Measurements from ENCODE around the gene GRK4.

Gene GRK4

GRCh38 chr4:2991243-2991642 is 27.9 kb downstream of the GRK4 start:
- no peak overlapping the region for H3K4me3 ChIP-seq (ENCODE audit: low read depth, low read length)
- CTCF ChIA-PET: interaction anchor here (1.3 to 4.4 kb wide), 2 partner anchors 10 to 14 kb away, joined by 4 to 27 read pairs; no protein-coding TSS in a partner anchor
- POLR2A ChIA-PET: no interaction called here

GRCh38 chr4:2994917-2995316 is 31.5 kb downstream of the GRK4 start:
- no peak overlapping the region for H3K4me3 ChIP-seq (ENCODE audit: low read depth, low read length)
- DNase-seq (ENCODE audit: low read depth, low spot score): no peak
- ChIA-PET CTCF (interaction anchor here (3.2 kb wide), 1 partner anchor 17 kb away, joined by 25 read pairs; no protein-coding TSS in a partner anchor), POLR2A (no interaction called here)
- no peak for TF ChIP-seq CTCF (IDR thresholded peaks at IDR 0.05; ENCODE audit: insufficient read depth, low read length, missing control alignments)

More at GRCh38 chr4:2991243-2991642, 27.9 kb downstream of the GRK4 start:
- TF ChIP-seq CTCF (IDR thresholded peaks at IDR 0.05; ENCODE audit: insufficient read depth, low read length, missing control alignments): no peak
- no peak for DNase-seq (ENCODE audit: low read depth, low spot score)

GRCh38 chr4:2995546-2996265 is 32.3 kb downstream of the GRK4 start:
- CTCF ChIA-PET: interaction anchor here (0.7 to 3.2 kb wide), 2 partner anchors 17 to 35 kb away, joined by 3 to 25 read pairs; no protein-coding TSS in a partner anchor
- POLR2A ChIA-PET: no interaction called here

DNA sequence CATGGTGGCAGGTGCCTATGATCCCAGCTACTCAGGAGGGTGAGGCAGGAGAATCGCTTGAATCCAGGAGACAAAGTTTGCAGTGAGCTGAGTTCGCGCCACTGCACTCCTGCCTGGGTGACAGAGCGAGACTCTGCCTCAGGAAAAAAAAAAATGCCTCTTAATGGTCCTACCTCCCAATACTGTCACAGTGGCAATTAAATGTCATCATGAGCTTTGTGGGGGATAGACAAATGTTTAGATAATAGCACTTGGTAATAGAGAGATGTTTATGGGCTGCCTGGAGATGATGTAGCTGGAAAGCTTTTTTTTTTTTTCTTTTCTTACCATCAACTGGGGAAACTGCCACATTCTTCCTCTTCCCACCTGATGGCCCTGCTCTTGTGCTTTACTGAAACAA is 33.0 kb downstream of the GRK4 start:
- CTCF ChIA-PET: interaction anchor here (0.6 to 3.2 kb wide), 2 partner anchors 13 to 18 kb away, joined by 3 to 25 read pairs; no protein-coding TSS in a partner anchor

More at GRCh38 chr4:2995546-2996265, 32.3 kb downstream of the GRK4 start:
- no peak for TF ChIP-seq CTCF (IDR thresholded peaks at IDR 0.05; ENCODE audit: insufficient read depth, low read length, missing control alignments)
- no peak overlapping the region for H3K4me3 ChIP-seq (ENCODE audit: low read depth, low read length)
- DNase-seq (ENCODE audit: low read depth, low spot score): no peak

GRCh38 chr4:3007724-3008123 is 44.4 kb downstream of the GRK4 start:
- DNase-seq (ENCODE audit: low read depth, low spot score): no peak
- H3K4me3 ChIP-seq (ENCODE audit: low read depth, low read length): no peak overlapping the region
- POLR2A ChIA-PET: no interaction called here
- CTCF ChIA-PET: interaction anchor here (1.0 to 4.4 kb wide), 5 partner anchors 12 to 244 kb away, joined by 3 to 15 read pairs (median 3); no protein-coding TSS in a partner anchor
- no peak for TF ChIP-seq CTCF (IDR thresholded peaks at IDR 0.05; ENCODE audit: insufficient read depth, low read length, missing control alignments)

More for the DNA sequence above, 33.0 kb downstream of the GRK4 start:
- DNase-seq (ENCODE audit: low read depth, low spot score): no peak
- no peak for TF ChIP-seq CTCF (IDR thresholded peaks at IDR 0.05; ENCODE audit: insufficient read depth, low read length, missing control alignments)
- H3K4me3 ChIP-seq (ENCODE audit: low read depth, low read length): no peak overlapping the region
- POLR2A ChIA-PET: no interaction called here

DNA sequence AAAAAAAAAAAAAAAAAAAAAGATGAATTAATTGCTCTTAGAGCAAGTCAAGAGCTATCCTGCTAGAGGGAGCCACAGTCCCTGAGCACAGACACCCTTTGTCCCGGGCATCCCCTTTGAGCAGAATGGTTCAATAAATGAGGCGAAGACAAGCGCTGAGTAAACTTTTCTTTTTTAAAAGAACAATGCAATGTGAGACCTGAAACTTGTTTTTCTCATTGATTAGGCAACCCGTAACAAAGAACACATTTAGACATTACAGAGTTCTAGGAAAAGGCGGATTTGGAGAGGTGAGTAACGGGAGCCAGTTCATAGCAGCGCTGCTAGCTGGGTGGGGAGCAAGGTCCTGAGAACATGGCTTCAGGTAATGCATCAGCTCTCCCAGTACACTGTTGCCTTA is 46.1 kb downstream of the GRK4 start:
- no peak for TF ChIP-seq CTCF (IDR thresholded peaks at IDR 0.05; ENCODE audit: insufficient read depth, low read length, missing control alignments)
- no peak for DNase-seq (ENCODE audit: low read depth, low spot score)
- ChIA-PET POLR2A (no interaction called here), CTCF (interaction anchor here (0.6 to 4.4 kb wide), 5 partner anchors 13 to 246 kb away, joined by 3 to 15 read pairs (median 3); no protein-coding TSS in a partner anchor)
- no peak overlapping the region for H3K4me3 ChIP-seq (ENCODE audit: low read depth, low read length)

Data from AG04449 (cell line).